GM19463 (cell line): Measurements from ENCODE around the gene CHCHD6.

Experiments
- ATAC-seq: cut with Tn5 transposase; IDR thresholded peaks from one replicate; pipeline ENCODE4 v1.9.1; 2021; ENCODE audit warnings: mild to moderate bottlenecking, moderate library complexity; ENCODE audit not compliant: unreplicated experiment

The CHCHD6 gene

GRCh38 chr3:126742057-126742456 lies 38.0 kb downstream of the CHCHD6 start:
- no peak for ATAC-seq

DNA sequence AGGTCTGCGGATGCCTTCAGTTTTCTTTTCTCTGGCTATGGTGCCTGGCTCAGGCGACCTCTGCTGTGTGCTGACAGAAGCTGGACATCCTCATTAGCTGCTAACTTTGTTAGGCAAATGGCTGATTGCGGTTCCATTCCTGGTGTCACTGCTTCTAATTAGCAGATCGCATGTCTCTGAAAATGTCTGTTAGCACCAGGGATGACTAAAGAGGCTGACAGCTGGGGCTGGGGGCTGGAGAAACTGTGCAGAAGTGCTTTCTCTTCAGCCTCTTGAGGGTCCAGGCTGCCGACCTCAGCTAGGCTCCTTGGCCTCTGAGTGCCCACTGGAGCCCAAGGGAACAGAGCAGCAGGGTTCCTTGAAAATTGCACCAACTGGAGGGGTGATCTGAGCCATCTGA lies 39.3 kb downstream of the CHCHD6 start:
- no peak for ATAC-seq

- ATAC-seq, result no peak
Measured at GRCh38 chr3:126743781-126744180, 39.7 kb downstream of the CHCHD6 start.

GRCh38 chr3:126745760-126746394 lies 41.8 kb downstream of the CHCHD6 start:
- ATAC-seq, result no peak

GRCh38 chr3:126746395-126747177 lies 42.5 kb downstream of the CHCHD6 start:
- ATAC-seq, result no peak

DNA sequence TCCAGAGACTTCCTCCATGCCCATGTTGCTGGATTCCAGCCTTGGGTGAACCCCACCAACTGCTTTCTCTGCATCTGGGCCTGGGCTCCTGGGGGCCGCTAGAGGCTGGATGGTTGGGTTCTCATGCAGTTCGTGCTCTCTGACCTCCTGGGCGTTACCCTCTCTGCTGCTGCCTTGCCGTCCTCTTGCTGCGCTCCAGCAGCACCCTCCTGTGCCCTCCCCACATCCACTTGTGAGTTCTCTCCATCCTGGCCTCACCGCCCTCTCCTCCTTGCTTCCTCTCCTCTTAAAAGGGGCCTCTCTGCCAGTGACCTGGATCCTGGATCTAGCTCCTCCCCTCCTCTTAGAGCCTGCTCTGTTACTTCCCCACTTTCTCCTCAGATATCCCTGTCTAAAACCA lies 43.7 kb downstream of the CHCHD6 start:
- no peak for ATAC-seq

DNA sequence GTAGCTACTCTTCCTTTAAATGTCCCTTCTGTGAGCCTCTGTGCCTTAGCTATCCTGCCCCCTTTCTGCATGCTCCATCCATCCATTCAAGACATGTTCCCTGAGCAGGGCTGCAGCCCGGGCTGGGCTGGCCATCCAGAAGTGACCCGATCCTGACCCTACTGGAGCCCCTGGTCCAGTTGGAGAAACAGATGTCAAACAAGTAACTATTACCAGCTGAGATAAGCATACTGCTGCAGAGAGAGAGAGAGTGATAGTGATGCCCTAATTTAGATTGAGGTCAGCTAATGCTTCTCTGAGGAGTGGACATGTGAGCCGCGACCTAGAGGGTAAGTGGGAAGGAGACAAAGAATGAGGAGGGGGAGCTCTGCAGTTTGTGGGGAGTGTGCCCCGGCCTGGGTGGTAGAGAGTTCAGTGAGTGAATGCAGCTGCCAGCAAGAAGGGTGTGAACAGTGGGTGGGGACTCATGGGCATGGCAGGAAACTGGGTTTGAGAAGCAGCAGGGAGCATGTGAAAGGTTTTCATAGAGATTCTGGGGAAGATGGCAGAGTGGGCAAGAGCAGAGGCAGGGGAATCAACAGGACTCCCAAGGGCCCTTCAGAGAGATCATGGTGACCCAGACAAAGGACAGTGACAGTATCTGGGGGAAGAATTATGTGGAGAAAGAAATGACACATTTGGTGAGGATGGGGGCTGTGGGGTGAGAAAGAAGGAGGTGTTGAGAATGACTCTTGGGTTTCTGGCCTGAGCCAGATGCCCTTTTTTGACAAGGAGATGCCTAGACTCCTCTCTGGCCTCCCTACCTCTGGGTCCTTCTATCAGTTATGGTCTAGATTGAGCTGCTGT lies 44.9 kb downstream of the CHCHD6 start:
- no peak for ATAC-seq

DNA sequence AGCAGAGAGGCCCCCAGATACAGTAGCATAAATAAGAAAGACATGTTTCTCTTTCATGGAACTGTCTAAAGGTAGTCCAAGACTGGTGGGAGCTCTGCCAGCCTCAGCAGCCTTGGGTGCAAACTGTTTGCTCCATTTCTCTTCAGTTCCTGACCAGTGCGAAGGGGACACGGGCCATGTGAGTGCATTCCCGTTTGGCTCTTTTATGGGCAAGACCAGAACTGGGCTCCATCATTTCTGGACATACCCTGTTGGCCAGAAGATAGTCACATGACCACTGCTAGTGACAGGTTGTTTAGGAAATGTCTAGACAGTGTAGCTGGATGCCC lies 45.5 kb downstream of the CHCHD6 start:
- no peak for ATAC-seq

DNA sequence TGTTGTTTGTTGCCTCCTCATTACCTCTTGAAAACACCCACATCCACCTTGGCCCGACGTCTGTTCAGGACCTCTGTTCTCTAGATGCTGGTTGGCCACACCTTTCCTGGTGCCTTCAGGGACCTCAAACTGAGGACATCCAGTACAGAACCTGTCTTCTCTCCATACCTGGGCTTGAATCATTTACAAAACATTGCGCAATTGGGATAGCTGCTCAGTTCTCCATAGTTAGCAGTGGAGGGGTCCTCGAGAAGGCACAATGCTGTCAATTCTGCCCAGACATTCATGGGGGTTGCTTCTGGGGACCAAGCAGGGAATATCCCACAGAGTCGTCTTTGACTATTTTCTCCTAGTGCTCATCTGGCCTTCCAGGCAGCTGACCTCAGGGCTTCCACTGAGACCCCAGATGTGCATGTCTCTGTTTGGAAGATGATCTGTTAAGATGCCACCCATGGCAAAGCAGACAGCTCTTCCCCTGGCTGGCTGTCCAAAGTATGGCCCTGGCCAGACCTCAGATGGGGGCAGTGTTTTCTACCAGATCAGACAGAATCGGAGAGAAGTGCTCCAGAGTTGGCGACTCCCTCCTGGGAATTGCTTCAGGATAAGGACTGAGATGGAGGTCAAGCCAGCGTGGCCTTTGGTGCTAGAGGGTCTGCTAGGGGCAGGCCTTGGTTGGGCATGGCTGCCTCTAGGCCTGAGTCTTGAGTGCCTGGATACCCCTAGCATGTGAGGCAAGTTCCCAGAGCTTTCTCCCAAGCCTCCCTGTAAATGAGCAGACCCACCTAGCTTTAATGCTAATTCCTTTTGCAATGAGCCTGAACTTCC lies 46.1 kb downstream of the CHCHD6 start:
- no peak for ATAC-seq

DNA sequence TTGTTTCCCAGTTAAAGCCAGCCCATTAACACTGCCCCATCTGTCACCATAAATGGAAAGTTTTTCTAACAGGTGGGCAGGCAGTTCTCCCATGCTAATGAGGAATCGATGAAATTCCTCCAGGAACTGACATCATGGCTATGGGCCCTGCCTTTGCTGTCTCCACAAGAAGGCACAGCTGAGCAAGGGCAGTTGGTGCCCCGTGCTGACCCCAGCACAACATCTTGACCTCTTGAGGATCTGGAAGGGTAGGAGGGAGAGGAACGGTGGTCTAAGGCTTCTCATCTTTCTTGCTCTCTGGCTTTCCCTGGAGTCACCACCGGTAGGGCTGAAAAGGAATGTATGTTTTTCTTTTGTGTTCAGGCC lies 46.7 kb downstream of the CHCHD6 start:
- ATAC-seq, result no peak

DNA sequence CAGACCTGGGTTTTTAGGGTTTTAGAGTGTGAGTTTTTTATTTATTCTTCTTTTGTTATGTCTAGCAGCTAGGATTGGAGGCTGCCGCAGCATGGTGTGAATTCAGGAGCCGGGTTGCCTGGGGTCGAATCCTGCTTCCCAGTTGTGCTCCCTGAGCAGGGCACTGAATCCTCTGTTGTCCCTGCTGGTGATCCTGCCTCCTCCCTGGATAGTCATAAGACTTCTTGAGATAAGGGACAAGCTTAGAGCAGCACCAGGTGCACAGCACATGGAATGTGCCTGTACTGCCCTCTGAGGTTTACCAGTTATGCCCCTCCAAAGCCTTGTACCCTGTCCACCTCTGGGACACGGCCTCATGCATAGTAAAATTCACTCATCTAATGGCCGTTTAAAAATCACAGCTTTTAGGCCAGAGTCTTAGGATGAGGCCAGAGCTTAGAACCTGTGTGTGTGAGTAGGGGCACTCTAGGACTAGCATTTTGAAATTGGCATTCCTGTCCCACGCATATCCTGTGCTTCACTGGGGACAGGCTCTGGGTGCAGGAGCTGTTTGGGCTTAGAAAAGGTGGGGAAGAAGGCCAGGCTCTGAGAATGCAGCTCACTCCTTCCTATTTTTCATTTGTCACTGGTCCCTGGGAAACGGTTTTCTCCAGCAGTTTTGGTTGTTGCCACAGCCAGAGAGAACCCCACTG lies 47.7 kb downstream of the CHCHD6 start:
- ATAC-seq, result no peak

DNA sequence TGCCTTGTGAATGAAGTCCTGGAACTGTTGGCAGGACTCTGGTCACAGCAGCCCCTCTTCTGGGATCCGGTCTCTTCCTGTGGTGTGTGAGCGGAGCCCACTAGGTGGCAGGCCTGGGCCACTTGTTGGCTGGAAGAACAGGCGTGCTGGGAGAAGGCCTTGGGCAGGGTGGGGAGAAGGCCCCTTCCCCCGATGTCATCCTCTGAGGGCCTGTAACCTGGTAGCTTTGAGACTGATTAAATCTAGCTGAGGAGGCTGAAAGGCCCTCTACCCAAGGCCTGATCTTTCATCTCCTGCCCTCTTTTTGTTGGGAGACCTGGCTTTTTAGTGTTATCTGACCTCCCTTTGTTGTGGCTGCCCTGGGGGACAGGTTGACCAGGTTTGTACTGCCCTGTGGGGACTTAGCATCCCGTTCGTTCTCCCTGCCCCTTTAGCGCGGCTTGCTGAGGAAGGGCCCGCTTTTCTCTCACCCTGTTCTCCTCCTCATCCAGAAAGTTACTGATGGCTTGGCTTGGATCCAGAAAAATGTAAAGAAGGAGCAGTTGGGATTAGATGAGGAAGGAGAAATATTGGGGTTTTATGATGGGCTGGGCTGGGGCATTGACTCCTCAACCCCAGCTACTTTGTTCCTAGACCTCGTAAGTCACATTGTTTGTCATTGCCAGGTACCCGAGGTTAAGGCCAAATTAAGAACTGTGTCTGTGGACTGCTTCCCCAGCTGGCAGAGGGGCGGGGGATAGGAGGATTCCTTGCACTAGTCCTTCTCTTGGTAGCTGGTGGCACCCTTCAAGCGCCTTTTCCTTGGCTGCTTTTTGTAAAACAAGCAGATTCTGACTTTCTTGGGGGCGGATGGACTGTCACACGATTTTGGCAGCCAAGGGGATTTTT lies 48.5 kb downstream of the CHCHD6 start:
- ATAC-seq, result peak; percentile 68

DNA sequence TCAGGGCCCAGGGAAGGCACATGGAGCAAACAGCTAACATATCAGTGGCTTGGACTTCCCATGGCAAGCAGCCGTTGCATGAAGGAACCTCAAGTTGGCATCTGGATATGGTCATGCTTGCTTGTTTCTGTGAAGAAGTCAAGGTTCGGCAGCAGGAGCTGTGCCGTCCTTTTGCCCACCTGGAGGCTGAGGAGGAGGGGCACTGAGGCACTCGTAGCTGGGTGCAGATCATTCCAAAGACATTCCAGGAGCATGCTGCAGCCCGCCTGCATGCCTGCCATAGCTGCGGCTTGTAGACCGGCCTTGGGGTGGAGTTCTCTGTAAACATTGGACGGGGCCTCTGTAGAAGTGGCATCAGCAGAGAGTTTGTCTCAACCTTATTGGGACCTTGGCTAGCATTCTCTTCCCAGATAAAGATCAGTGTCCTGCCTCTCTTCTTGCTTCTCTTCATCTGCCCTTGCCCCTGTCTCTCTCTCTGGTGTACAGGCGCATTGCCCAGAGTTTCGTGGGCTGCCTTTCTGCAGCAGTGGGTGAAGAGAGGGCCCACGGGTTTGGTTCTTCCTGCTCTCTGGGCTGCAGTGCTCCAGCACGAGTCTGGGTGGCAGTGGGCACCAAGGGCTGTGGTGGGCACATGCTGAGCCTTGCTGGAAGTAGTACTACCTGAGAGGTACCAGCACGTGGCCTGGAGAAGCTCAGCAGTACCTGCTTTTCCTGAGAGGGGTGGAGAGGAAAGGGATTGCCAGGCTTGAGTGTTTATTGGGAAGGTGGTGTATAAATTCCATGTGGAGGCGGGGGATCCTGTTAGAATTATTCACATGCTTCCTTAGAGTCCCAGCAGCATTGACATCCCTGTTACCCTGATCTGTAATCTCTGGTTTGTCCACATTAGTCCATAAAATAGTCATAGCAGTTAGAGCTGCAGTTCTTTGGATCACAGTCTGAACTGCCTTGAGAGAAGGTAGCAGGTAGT lies 49.4 kb downstream of the CHCHD6 start:
- no peak for ATAC-seq

- ATAC-seq, result no peak
Measured at GRCh38 chr3:126755866-126756265, 51.8 kb downstream of the CHCHD6 start.

DNA sequence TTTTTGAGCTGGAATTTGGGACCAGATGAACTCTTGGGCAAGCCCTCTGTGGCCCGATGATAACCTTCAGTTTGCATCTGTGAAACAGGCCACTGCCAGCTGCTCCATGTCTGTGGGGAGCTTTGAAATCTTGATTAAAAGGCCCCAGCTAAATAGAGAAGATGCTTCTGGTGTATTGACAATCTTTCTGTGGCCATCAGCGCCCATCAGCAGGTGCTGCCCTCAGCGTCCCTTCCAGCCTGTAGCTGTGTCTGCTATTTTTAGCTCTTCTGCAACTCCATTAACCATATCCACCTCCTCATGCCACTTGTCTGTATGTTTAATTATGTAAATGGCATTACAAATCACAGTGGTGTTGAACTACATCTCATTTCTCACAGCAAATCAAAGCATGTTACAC lies 54.0 kb downstream of the CHCHD6 start:
- no peak for ATAC-seq

DNA sequence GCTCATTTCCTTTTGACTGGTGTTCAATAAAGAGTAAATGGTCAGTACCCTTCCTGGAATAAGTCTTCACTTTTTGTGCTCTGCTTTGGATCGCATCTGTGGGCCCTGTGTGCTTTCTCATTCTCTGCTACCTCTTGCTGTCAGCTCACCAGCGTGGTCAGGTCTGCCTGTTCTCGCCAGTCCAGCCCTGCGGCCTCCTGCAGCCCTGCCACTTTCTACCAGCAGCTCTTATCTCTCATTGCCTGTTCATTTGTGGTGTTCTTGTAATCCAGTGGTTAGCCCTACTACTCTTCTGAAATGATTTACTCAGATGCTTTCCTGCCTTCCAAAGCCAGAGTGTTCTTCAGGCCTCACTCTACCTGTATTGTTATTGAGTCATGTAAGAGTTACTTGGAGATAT lies 54.8 kb downstream of the CHCHD6 start:
- no peak for ATAC-seq

DNA sequence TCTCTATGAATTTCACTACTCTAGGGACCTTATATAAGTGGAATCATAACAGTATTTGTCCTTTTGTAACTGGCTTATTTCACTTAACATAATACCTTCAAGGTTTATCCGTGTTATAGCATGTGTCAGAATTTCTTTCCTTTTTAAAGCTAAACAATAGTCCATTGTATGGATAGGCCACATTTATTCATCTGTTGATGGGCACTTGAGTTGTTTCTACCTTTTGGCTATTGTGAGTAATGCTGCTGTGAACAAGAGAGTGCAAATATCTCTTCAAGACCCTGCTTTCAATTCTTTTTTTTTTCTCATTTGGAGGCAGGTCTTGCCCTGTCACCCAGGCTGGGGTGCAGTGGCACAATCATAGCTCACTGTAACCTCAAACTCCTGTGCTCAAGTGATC lies 56.5 kb downstream of the CHCHD6 start:
- no peak for ATAC-seq

GRCh38 chr3:126763035-126763434 lies 59.0 kb downstream of the CHCHD6 start:
- ATAC-seq, result no peak
